C4-2B (cell line): ENCODE data around the gene CNOT9.

ENCODE experiments used
- ZFX ChIP-seq: fragments of 450-650 bp; IDR thresholded peaks from 2 replicates; pipeline ENCODE4 v1.6.1; 2017
- TF ChIP-seq, protein P1 (sequence below): fragments of 450-650 bp; conservative IDR thresholded peaks from 2 replicates; pipeline ENCODE4 v1.5.1; 2017; ENCODE audit warnings: mild to moderate bottlenecking

DNA sequence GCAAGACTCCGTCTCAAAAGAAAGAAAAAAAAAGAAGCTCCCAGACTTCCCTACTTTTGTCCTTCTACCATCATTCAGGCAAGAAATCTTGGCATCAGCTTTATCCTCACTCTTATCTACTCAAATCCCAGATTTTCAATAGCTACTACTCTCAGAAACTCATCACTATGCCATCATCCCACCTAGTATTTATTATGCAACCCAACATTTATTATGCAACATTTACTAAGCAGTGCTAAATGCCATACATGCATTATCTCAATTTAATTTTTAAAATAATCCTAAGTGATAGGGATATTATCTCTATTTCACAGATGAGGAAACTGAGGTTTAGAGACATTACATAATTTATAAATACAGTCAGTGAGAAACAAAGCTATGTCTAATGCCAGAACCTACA lies 4.6 kb upstream of the CNOT9 start:
- TF ChIP-seq, protein P1, sequence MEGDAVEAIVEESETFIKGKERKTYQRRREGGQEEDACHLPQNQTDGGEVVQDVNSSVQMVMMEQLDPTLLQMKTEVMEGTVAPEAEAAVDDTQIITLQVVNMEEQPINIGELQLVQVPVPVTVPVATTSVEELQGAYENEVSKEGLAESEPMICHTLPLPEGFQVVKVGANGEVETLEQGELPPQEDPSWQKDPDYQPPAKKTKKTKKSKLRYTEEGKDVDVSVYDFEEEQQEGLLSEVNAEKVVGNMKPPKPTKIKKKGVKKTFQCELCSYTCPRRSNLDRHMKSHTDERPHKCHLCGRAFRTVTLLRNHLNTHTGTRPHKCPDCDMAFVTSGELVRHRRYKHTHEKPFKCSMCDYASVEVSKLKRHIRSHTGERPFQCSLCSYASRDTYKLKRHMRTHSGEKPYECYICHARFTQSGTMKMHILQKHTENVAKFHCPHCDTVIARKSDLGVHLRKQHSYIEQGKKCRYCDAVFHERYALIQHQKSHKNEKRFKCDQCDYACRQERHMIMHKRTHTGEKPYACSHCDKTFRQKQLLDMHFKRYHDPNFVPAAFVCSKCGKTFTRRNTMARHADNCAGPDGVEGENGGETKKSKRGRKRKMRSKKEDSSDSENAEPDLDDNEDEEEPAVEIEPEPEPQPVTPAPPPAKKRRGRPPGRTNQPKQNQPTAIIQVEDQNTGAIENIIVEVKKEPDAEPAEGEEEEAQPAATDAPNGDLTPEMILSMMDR, result no peak
- TF ChIP-seq ZFX, result no peak
